Glutamatergic neuron (in vitro differentiated cells): Measurements from ENCODE around the gene UGT1A7. TPM values are rescaled to one million over a fixed set of nuclear protein-coding genes. Genes with fewer than 3 reads are reported as not detected.
"Not testable (repeated sequence)": the region's sequence is repeated elsewhere in the genome, so short reads cannot be mapped to it uniquely, and the experiment has no call there.

Source experiments
- DNase-seq: peaks from one replicate; pipeline ENCODE4 v3.0.0; 2022
- H3K27ac Mint-ChIP-seq: one replicate; pipeline ENCODE4 v1.8.0; 2020; ENCODE audit warnings: mild to moderate bottlenecking, mixed read lengths, inconsistent platforms; ENCODE audit not compliant: unreplicated experiment
- H3K27me3 Mint-ChIP-seq: one replicate; pipeline ENCODE4 v1.8.0; 2020; ENCODE audit warnings: mild to moderate bottlenecking, moderate library complexity, mixed read lengths, inconsistent platforms; ENCODE audit not compliant: unreplicated experiment
- H3K36me3 Mint-ChIP-seq: one replicate; pipeline ENCODE4 v1.8.0; 2020; ENCODE audit warnings: mild to moderate bottlenecking, mixed read lengths, inconsistent platforms; ENCODE audit not compliant: unreplicated experiment
- H3K4me1 Mint-ChIP-seq: one replicate; pipeline ENCODE4 v1.8.0; 2020; ENCODE audit warnings: mild to moderate bottlenecking, low read depth, mixed read lengths, inconsistent platforms; ENCODE audit not compliant: unreplicated experiment
- H3K4me3 Mint-ChIP-seq: one replicate; pipeline ENCODE4 v1.8.0; 2020; ENCODE audit warnings: mild to moderate bottlenecking, mixed read lengths, inconsistent platforms; ENCODE audit not compliant: unreplicated experiment
- H3K9me3 Mint-ChIP-seq: one replicate; pipeline ENCODE4 v1.8.0; 2020; ENCODE audit warnings: mild to moderate bottlenecking, moderate library complexity, mixed read lengths, inconsistent platforms; ENCODE audit not compliant: unreplicated experiment
- CTCF ChIP-seq: fragments of 200-600 bp; sonication (generic); IDR thresholded peaks from one replicate; pipeline ENCODE4 v1.5.0; 2021; ENCODE audit not compliant: partially characterized antibody, unreplicated experiment
- total RNA-seq: library from RNA; stranded (reverse); fragmentation: NEBNext Ultra II Directional; extraction: Animal tissue kit (Norgen Biotek cat#: 25700); gene quantifications from one replicate; pipeline ENCODE4 v1.2.1, GENCODE V29; 2021; ENCODE audit not compliant: unreplicated experiment

Gene UGT1A7
- total RNA-seq, 1 donor from 2014 or later = not detected

- Mint-ChIP-seq H3K4me3 (no peak within 1 kb of the TSS), H3K36me3 (no peaks in the 10 kb centered on the region), H3K27ac (no peak within 1 kb of the TSS), H3K9me3 (no peaks in the 10 kb centered on the region), H3K4me1 (no peaks in the 10 kb centered on the region), H3K27me3 (peaks cover 1% of the 10 kb centered on the region)
- TF ChIP-seq CTCF = no peak
- DNase-seq = no peak
Observed at GRCh38 chr2:233712611-233713261, 31.0 kb downstream of the UGT1A7 start, which contains the start of gene UGT1A5. Gene UGT1A5 (plus strand): TSS chr2:233712907. CDS start chr2:233712992, 85 bp downstream.

GRCh38 chr2:233713262-233713615, 31.5 kb downstream of the UGT1A7 start:
- no peak for DNase-seq
- no peaks in the 10 kb centered on the region for H3K9me3 Mint-ChIP-seq
- TF ChIP-seq CTCF = no peak
- peaks cover 1% of the 10 kb centered on the region for H3K27me3 Mint-ChIP-seq
- H3K27ac Mint-ChIP-seq = no peak overlapping the region
- no peaks in the 10 kb centered on the region for H3K36me3 Mint-ChIP-seq
- no peaks in the 10 kb centered on the region for H3K4me1 Mint-ChIP-seq
- H3K4me3 Mint-ChIP-seq = no peak overlapping the region

GRCh38 chr2:233714121-233714520, 32.4 kb downstream of the UGT1A7 start:
- no peak for DNase-seq
- Mint-ChIP-seq H3K4me3 (no peak overlapping the region), H3K4me1 (no peaks in the 10 kb centered on the region), H3K36me3 (no peaks in the 10 kb centered on the region), H3K27ac (no peak overlapping the region), H3K9me3 (no peaks in the 10 kb centered on the region), H3K27me3 (peaks cover 1% of the 10 kb centered on the region)
- no peak for TF ChIP-seq CTCF

GRCh38 chr2:233718552-233718951, 36.9 kb downstream of the UGT1A7 start, which contains the start of gene UGT1A4:
Gene UGT1A4 (plus strand): TSS chr2:233718736. CDS start chr2:233718821, 85 bp downstream.
- Mint-ChIP-seq H3K36me3 (no peaks in the 10 kb centered on the region), H3K4me3 (no peak within 1 kb of the TSS), H3K27me3 (no peaks in the 10 kb centered on the region), H3K4me1 (no peaks in the 10 kb centered on the region), H3K27ac (no peak within 1 kb of the TSS), H3K9me3 (no peaks in the 10 kb centered on the region)
- DNase-seq = no peak
- no peak for TF ChIP-seq CTCF

- DNase-seq = no peak
- H3K27me3 Mint-ChIP-seq = no peaks in the 10 kb centered on the region
- TF ChIP-seq CTCF = no peak
- H3K4me1 Mint-ChIP-seq = no peaks in the 10 kb centered on the region
- no peak within 1 kb of the TSS for H3K4me3 Mint-ChIP-seq
- peaks cover 5% of the 10 kb centered on the region for H3K36me3 Mint-ChIP-seq
- H3K27ac Mint-ChIP-seq = no peak within 1 kb of the TSS
- no peaks in the 10 kb centered on the region for H3K9me3 Mint-ChIP-seq
Observed at GRCh38 chr2:233728723-233729301, 47.1 kb downstream of the UGT1A7 start, which contains the start of gene UGT1A3. Gene UGT1A3 (plus strand): TSS chr2:233729042. CDS start chr2:233729127, 85 bp downstream.

- not testable (repeated sequence) for H3K27me3 Mint-ChIP-seq, H3K9me3 Mint-ChIP-seq, H3K27ac Mint-ChIP-seq, H3K4me1 Mint-ChIP-seq, H3K4me3 Mint-ChIP-seq, DNase-seq, H3K36me3 Mint-ChIP-seq
Observed at GRCh38 chr2:233736868-233737653, 55.4 kb downstream of the UGT1A7 start.
